Natural killer cell (primary cell): ENCODE data around the gene SLC30A9. TPM values are rescaled to one million over a fixed set of nuclear protein-coding genes. Genes with fewer than 3 reads are reported as not detected.

Experiments
- ATAC-seq, 3 donors: fragments of 150-1000 bp in 2 of 3; fragments of 200-7000 bp in 1 of 3; cut with Tn5 transposase; 1 replicate in 1 of 3; 2 replicates in 2 of 3; pipeline ENCODE4 v1.10.0; 2021; ENCODE audit warnings: mild to moderate bottlenecking in 2 of 3, moderate library complexity in 2 of 3
- DNase-seq, 2 donors: peaks; one replicate each; pipeline versions ENCODE4 v3.0.0 to v3.0.0-alpha.2; 2013 to 2021; ENCODE audit warnings: mixed read lengths in 1 of 2
- H3K27ac ChIP-seq: one replicate; pipeline ENCODE4 v1.5.1; 2013; ENCODE audit warnings: mild to moderate bottlenecking, low read length
- H3K27me3 ChIP-seq: one replicate; pipeline ENCODE4 v1.6.1; 2013; ENCODE audit warnings: low read length; ENCODE audit not compliant: control insufficient read depth, insufficient read depth
- H3K36me3 ChIP-seq: one replicate; pipeline ENCODE4 v1.6.1; 2013; ENCODE audit warnings: low read length; ENCODE audit not compliant: control insufficient read depth, insufficient read depth
- H3K4me1 ChIP-seq: one replicate; pipeline ENCODE4 v1.6.1; 2013; ENCODE audit warnings: low read length; ENCODE audit not compliant: control insufficient read depth, insufficient read depth
- H3K4me3 ChIP-seq: one replicate; pipeline ENCODE4 v1.5.1; 2013; ENCODE audit warnings: low read length
- H3K9me3 ChIP-seq: one replicate; pipeline ENCODE4 v1.6.1; 2013; ENCODE audit warnings: low read length; ENCODE audit not compliant: control insufficient read depth, insufficient read depth
- H3K27ac Mint-ChIP-seq, 2 donors: one replicate each; pipeline ENCODE4 v1.8.0; 2022; ENCODE audit warnings: mild to moderate bottlenecking in 2 of 2, mixed read lengths in 2 of 2, moderate library complexity in 1 of 2
- H3K27me3 Mint-ChIP-seq, 2 donors: one replicate each; pipeline ENCODE4 v1.8.0; 2022; ENCODE audit warnings: low read depth in 2 of 2, mixed read lengths in 2 of 2
- H3K36me3 Mint-ChIP-seq: one replicate; pipeline ENCODE4 v1.8.0; 2022; ENCODE audit warnings: mixed read lengths
- H3K4me1 Mint-ChIP-seq, 2 donors: one replicate each; pipeline ENCODE4 v1.8.0; 2022; ENCODE audit warnings: mixed read lengths in 2 of 2
- H3K4me3 Mint-ChIP-seq: one replicate; pipeline ENCODE4 v1.8.0; 2022; ENCODE audit warnings: mild to moderate bottlenecking, moderate library complexity, mixed read lengths
- H3K9me3 Mint-ChIP-seq, 2 donors: one replicate each; pipeline ENCODE4 v1.8.0; 2022; ENCODE audit warnings: mixed read lengths in 2 of 2
- WGBS: methylation state at CpG from one replicate; pipeline ENCODE4 v1.1.7; 2013; ENCODE audit warnings: missing lambda C conversion rate; ENCODE audit not compliant: insufficient coverage; 5-methylcytosine and 5-hydroxymethylcytosine counted together
- intact Hi-C: fragments of 100-400 bp; cut with micrococcal nuclease; formaldehyde crosslinking; loops from one replicate; pipeline ENCODE4 v1.14.2; 2022
- total RNA-seq, 4 donors: library from RNA; stranded (reverse); fragments of 120-200 nt in 1 of 4; gene quantifications; one replicate each; pipeline versions ENCODE4 v1.2.3 to v1.2.4, GENCODE V29; 2013 to 2022
- TF ChIP-seq, protein P1 (sequence below): fragments of 200-600 bp; IDR thresholded peaks from one replicate; pipeline ENCODE4 v1.8.0; 2022; ENCODE audit warnings: antibody characterized with exemption

The SLC30A9 gene
- total RNA-seq, 3 donors from 2014 or later (not counting 1 experiment from before 2014, with no cell fraction given): 22.2 to 23.1 (median 22.8) TPM

DNA sequence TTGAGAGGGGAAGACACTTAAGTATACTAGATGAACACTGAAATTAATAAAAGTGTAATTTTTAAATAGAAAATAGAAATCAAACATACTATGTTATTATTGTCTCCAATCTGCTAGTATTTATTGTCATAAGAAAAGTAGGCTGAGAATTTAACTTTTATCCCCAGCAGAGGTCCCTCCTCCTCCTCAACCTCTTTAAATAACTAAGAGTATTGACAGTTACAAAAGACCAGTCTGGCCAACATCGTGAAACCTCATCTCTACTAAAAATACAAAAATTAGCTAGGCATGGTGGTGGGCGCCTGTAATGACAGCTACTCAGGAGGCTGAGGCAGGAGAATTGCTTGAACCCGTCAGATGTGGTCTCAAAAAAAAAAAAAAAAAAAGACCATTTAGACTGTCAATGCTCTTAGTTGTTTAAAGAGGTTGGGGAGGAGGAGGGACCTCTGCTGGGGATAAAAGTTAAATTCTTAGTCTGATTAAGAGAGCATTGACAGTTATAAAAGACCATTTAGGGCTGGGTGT is 4.2 kb downstream of the SLC30A9 start:
- no peaks in the 10 kb centered on the region for H3K27me3 ChIP-seq
- no peaks in the 10 kb centered on the region for H3K36me3 ChIP-seq
- H3K9me3 Mint-ChIP-seq: no peaks in the 10 kb centered on the region
- H3K4me1 Mint-ChIP-seq: peaks cover 29% of the 10 kb centered on the region in 2 donors
- no peaks in the 10 kb centered on the region for H3K9me3 ChIP-seq
- DNase-seq (peak in 1 of 2 donors; percentile 9), ATAC-seq (no peak)
- H3K27ac Mint-ChIP-seq: no peak overlapping the region
- no peak overlapping the region for H3K4me3 Mint-ChIP-seq
- no peak overlapping the region for H3K4me3 ChIP-seq
- no peaks in the 10 kb centered on the region for H3K36me3 Mint-ChIP-seq
- H3K27ac ChIP-seq: no peak overlapping the region
- H3K27me3 Mint-ChIP-seq: no peaks in the 10 kb centered on the region
- TF ChIP-seq, protein P1, sequence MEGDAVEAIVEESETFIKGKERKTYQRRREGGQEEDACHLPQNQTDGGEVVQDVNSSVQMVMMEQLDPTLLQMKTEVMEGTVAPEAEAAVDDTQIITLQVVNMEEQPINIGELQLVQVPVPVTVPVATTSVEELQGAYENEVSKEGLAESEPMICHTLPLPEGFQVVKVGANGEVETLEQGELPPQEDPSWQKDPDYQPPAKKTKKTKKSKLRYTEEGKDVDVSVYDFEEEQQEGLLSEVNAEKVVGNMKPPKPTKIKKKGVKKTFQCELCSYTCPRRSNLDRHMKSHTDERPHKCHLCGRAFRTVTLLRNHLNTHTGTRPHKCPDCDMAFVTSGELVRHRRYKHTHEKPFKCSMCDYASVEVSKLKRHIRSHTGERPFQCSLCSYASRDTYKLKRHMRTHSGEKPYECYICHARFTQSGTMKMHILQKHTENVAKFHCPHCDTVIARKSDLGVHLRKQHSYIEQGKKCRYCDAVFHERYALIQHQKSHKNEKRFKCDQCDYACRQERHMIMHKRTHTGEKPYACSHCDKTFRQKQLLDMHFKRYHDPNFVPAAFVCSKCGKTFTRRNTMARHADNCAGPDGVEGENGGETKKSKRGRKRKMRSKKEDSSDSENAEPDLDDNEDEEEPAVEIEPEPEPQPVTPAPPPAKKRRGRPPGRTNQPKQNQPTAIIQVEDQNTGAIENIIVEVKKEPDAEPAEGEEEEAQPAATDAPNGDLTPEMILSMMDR: no peak
- intact Hi-C loops: no loop called here
- H3K4me1 ChIP-seq: peaks cover 16% of the 10 kb centered on the region
- 90% methylated on average over 3 of the region's 3 CpGs for WGBS

DNA sequence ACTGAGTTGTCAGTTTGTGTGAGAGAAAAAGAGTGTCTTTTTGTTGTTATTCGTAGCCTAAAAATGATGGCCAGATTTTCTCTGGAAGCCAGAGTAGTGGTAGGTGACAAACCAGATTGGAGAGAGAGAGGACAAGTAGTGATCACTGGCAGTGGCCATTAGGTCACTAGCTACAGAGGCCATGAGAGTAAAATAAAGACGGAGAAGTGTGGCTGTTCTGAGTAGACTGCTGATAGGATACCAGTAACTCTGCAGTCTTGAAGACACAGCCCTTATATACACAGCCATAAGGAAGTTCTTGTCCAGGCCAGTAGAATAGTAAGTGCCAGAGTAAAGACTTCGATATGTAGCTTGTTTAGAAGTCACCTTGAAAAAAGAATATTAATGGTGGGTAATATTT is 7.7 kb downstream of the SLC30A9 start:
- Mint-ChIP-seq H3K27me3 (no peaks in the 10 kb centered on the region), H3K36me3 (no peaks in the 10 kb centered on the region), H3K4me1 (peaks cover 17 to 23% of the 10 kb centered on the region in 2 donors), H3K27ac (no peak overlapping the region), H3K9me3 (no peaks in the 10 kb centered on the region), H3K4me3 (no peak overlapping the region)
- intact Hi-C loops: no loop called here
- no peaks in the 10 kb centered on the region for H3K27me3 ChIP-seq
- no peaks in the 10 kb centered on the region for H3K36me3 ChIP-seq
- no peak for ATAC-seq
- 99% methylated on average over 2 of the region's 3 CpGs for WGBS
- H3K4me3 ChIP-seq: no peak overlapping the region
- TF ChIP-seq, protein P1: no peak
- H3K9me3 ChIP-seq: no peaks in the 10 kb centered on the region
- H3K27ac ChIP-seq: no peak overlapping the region
- H3K4me1 ChIP-seq: no peaks in the 10 kb centered on the region
- DNase-seq: no peak

DNA sequence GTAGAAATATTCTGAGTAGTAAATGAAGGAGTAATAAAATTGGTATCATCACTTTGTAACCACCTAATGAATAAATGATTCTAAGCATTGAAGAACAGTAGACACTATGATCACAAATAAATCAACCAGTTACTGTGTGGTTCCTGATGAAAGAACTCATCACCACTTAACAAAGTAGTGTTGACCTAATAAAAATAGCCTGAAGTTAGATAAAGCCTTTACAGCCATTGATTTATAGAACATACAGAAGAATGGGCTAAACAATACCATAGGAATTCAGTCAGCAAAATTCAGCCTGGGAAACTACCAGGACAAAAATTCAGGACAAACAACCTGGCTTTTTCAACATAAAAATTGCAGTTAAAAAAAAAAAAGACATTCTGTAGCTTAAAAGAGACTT is 9.0 kb downstream of the SLC30A9 start:
- Histone ChIP-seq H3K4me3 (no peak overlapping the region), H3K27me3 (no peaks in the 10 kb centered on the region), H3K27ac (no peak overlapping the region), H3K9me3 (no peaks in the 10 kb centered on the region), H3K36me3 (peaks cover 2% of the 10 kb centered on the region), H3K4me1 (no peaks in the 10 kb centered on the region)
- H3K4me3 Mint-ChIP-seq: no peak overlapping the region
- no peak for DNase-seq
- H3K9me3 Mint-ChIP-seq: no peaks in the 10 kb centered on the region
- no peak overlapping the region for H3K27ac Mint-ChIP-seq
- TF ChIP-seq, protein P1: no peak
- ATAC-seq: no peak
- peaks cover 29 to 36% of the 10 kb centered on the region in 2 donors for H3K4me1 Mint-ChIP-seq
- peaks cover 12% of the 10 kb centered on the region for H3K36me3 Mint-ChIP-seq
- H3K27me3 Mint-ChIP-seq: no peaks in the 10 kb centered on the region
- intact Hi-C loops: no loop called here
